Trophoblast cell (in vitro differentiated cells and primary cell): ENCODE data around the gene GDPD5.

Source experiments
- DNase-seq, 2 donors: peaks; one replicate each; pipeline ENCODE4 v3.0.0-alpha.2; 2016
- H2AFZ ChIP-seq: 2 replicates; pipeline ENCODE4 v1.6.1; 2013; ENCODE audit warnings: low read length, moderate library complexity, mild to moderate bottlenecking; ENCODE audit not compliant: insufficient read depth, poor library complexity
- H2AK5ac ChIP-seq: 2 replicates; pipeline ENCODE4 v1.6.1; 2013; ENCODE audit warnings: mild to moderate bottlenecking, low read length
- H2BK120ac ChIP-seq: 2 replicates; pipeline ENCODE4 v1.6.1; 2013; ENCODE audit warnings: low read length, mild to moderate bottlenecking, moderate library complexity; ENCODE audit not compliant: insufficient read depth, poor library complexity
- H2BK12ac ChIP-seq: 2 replicates; pipeline ENCODE4 v1.6.1; 2013; ENCODE audit warnings: mild to moderate bottlenecking, low read length, moderate library complexity
- H2BK5ac ChIP-seq: 2 replicates; pipeline ENCODE4 v1.6.1; 2013; ENCODE audit warnings: low read length, low read depth, moderate library complexity, mild to moderate bottlenecking; ENCODE audit not compliant: poor library complexity
- H3K14ac ChIP-seq: 2 replicates; pipeline ENCODE4 v1.6.1; 2013; ENCODE audit warnings: mild to moderate bottlenecking, low read length
- H3K18ac ChIP-seq: 2 replicates; pipeline ENCODE4 v1.6.1; 2013; ENCODE audit warnings: mild to moderate bottlenecking, low read length
- H3K23ac ChIP-seq: 2 replicates; pipeline ENCODE4 v1.6.1; 2013; ENCODE audit warnings: low read length
- H3K27ac ChIP-seq: 2 replicates; pipeline ENCODE4 v1.5.1; 2013; ENCODE audit warnings: low read depth, mild to moderate bottlenecking, inconsistent platforms, low read length, moderate library complexity
- H3K27me3 ChIP-seq: 2 replicates; pipeline ENCODE4 v1.6.1; 2013; ENCODE audit warnings: inconsistent platforms, mild to moderate bottlenecking, low read length, moderate library complexity; ENCODE audit not compliant: insufficient read depth
- H3K36me3 ChIP-seq, 2 experiments: 1 replicate in 1 of 2; 2 replicates in 1 of 2; pipeline ENCODE4 v1.6.1; 2013; ENCODE audit warnings: low read length in 2 of 2, mild to moderate bottlenecking in 2 of 2, moderate library complexity in 1 of 2; ENCODE audit not compliant: insufficient read depth in 2 of 2, control insufficient read depth in 1 of 2
- H3K4ac ChIP-seq: 2 replicates; pipeline ENCODE4 v1.6.1; 2013; ENCODE audit warnings: low read depth, mild to moderate bottlenecking, low read length, moderate library complexity
- H3K4me1 ChIP-seq, 2 experiments: 1 replicate in 1 of 2; 2 replicates in 1 of 2; pipeline ENCODE4 v1.6.1; 2013; ENCODE audit warnings: low read length in 2 of 2, mild to moderate bottlenecking in 2 of 2, moderate library complexity in 1 of 2; ENCODE audit not compliant: insufficient read depth in 2 of 2, control insufficient read depth in 1 of 2
- H3K4me2 ChIP-seq: 2 replicates; pipeline ENCODE4 v1.6.1; 2013; ENCODE audit warnings: inconsistent platforms, mild to moderate bottlenecking, low read length, moderate library complexity
- H3K4me3 ChIP-seq: 2 replicates; pipeline ENCODE4 v1.5.1; 2013; ENCODE audit warnings: mild to moderate bottlenecking, low read depth, low read length, inconsistent platforms
- H3K79me1 ChIP-seq: one replicate; pipeline ENCODE4 v1.6.1; 2013; ENCODE audit warnings: low read length
- H3K79me2 ChIP-seq: 2 replicates; pipeline ENCODE4 v1.6.1; 2013; ENCODE audit warnings: low read length, mild to moderate bottlenecking; ENCODE audit not compliant: control insufficient read depth, insufficient read depth, poor library complexity
- H3K9ac ChIP-seq: 2 replicates; pipeline ENCODE4 v1.6.1; 2013; ENCODE audit warnings: mild to moderate bottlenecking, low read length
- H3K9me3 ChIP-seq: 2 replicates; pipeline ENCODE4 v1.6.1; 2013; ENCODE audit warnings: low read depth, mild to moderate bottlenecking, control low read depth, inconsistent platforms, low read length; ENCODE audit not compliant: insufficient read depth
- H4K12ac ChIP-seq: 2 replicates; pipeline ENCODE4 v1.6.1; 2013; ENCODE audit warnings: low read depth, mild to moderate bottlenecking, low read length, moderate library complexity
- H4K8ac ChIP-seq: 2 replicates; pipeline ENCODE4 v1.6.1; 2013; ENCODE audit warnings: low read depth, mild to moderate bottlenecking, low read length, moderate library complexity
- H4K91ac ChIP-seq: one replicate; pipeline ENCODE4 v1.6.1; 2013; ENCODE audit warnings: low read depth, mild to moderate bottlenecking, low read length, moderate library complexity
- WGBS: extraction: QIAGEN DNeasy Blood & Tissue Kit; methylation state at CpG from one replicate; pipeline ENCODE4 v1.1.7; 2013; ENCODE audit warnings: missing lambda C conversion rate; ENCODE audit not compliant: insufficient read length, insufficient coverage; ENCODE audit errors: extremely low coverage; 5-methylcytosine and 5-hydroxymethylcytosine counted together

Gene GDPD5

DNA sequence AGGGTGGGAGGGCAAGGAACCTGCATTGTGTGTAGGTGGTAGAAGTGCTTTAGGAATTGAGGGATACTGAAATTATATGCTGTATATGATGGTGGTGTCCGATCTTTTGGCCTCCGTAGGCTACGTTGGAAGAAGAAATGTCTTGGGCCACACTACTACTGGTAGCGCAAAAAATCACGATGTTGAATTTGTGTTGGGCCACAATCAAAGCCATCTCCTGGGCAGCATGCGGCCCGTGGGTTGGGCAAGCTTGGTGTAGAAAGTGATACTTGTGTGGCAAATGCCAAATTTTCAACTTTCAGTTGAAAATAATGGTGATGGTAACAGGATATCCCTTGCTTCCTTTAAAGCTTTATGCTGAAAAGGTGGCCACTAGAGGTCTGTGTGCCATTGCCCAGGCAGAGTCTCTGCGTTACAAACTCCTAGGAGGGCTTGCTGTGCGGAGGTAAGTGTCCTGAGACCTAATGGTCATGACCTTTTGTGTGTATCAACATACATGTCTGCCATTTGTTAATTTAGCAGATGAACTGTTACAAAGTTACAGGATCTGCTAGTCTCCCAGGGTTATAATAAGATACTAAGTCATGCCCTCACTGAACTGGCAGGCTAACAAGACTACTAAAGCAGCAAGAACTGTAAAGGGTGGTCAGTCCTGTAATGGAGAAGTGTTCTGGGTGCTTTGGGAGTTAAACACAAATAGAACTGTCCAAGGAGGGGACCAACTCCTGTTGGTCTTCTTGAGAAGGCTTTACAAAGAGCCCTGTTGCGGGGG is 123.6 kb downstream of the GDPD5 start:
- no peak overlapping the region for H3K14ac ChIP-seq
- no peak overlapping the region for H2BK5ac ChIP-seq

DNA sequence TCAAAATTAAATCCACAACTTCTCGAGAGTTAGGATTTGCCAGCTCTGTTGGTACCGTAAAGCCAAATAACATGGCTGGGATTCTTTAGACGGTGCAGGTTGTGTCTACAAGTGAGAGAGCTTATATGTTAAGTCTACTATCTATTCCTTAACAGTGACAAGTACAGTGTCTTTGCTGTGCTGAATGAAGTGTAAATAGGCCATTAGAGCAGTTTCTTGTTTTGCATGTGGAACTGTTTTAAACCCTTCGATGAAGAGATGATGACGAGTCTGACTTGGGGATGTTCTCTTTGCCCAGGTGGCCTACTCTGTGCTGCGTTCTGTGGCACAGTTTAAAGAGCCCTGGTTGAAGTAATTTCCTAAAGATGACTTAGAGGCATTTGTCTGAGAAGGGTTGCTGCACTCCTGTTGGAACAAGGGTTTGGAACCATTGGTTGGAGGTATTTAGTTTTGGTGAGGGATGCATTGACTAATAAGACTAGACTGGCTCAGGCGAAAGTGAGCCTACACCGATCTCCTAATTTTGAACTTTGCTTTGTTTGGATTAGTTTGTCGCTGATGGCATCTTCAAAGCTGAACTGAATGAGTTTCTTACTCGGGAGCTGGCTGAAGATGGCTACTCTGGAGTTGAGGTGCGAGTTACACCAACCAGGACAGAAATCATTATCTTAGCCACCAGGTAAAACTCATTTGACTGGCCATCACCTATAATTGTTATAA is 125.4 kb downstream of the GDPD5 start:
- DNase-seq: peak in 1 of 2 donors; percentile 28
- Histone ChIP-seq H3K79me2 (peaks cover 23% of the 10 kb centered on the region), H3K18ac (no peak overlapping the region), H3K27ac (peak overlapping the region; percentile 28), H3K9me3 (no peaks in the 10 kb centered on the region), H3K4me3 (peak overlapping the region; percentile 98), H2BK120ac (no peak overlapping the region), H2AK5ac (no peak overlapping the region), H3K9ac (peak overlapping the region; percentile 98), H2BK5ac (no peak overlapping the region), H3K79me1 (peaks cover 7% of the 10 kb centered on the region), H4K12ac (no peak overlapping the region), H2BK12ac (no peak overlapping the region), H3K14ac (no peak overlapping the region), H2AFZ (no peak overlapping the region), H4K91ac (no peak overlapping the region), H3K36me3 (peaks cover 28 to 40% of the 10 kb centered on the region in 2 experiments), H4K8ac (no peak overlapping the region), H3K4me2 (peak overlapping the region; percentile 98), H3K23ac (no peak overlapping the region), H3K4me1 (peaks cover 0 to 5% of the 10 kb centered on the region in 2 experiments), H3K27me3 (no peaks in the 10 kb centered on the region), H3K4ac (peak overlapping the region; percentile 93)
- no CpG with 5 or more reads among the region's 11 CpGs for WGBS

More for the DNA sequence above, 123.6 kb downstream of the GDPD5 start:
- Histone ChIP-seq H3K4me2 (peak overlapping the region; percentile 2), H3K4me3 (no peak overlapping the region), H3K18ac (no peak overlapping the region), H2AK5ac (no peak overlapping the region), H3K9ac (no peak overlapping the region), H3K79me2 (peaks cover 23% of the 10 kb centered on the region), H4K91ac (no peak overlapping the region), H2AFZ (no peak overlapping the region), H3K27ac (no peak overlapping the region), H3K23ac (no peak overlapping the region), H2BK12ac (no peak overlapping the region), H4K8ac (no peak overlapping the region), H3K79me1 (peaks cover 7% of the 10 kb centered on the region), H3K27me3 (no peaks in the 10 kb centered on the region), H3K9me3 (no peaks in the 10 kb centered on the region), H3K36me3 (peaks cover 34 to 52% of the 10 kb centered on the region in 2 experiments), H3K4ac (peak overlapping the region; percentile 3), H3K4me1 (peaks cover 0 to 5% of the 10 kb centered on the region in 2 experiments), H2BK120ac (no peak overlapping the region), H4K12ac (no peak overlapping the region)
- no peak for DNase-seq
- WGBS: no CpG with 5 or more reads among the region's 10 CpGs

- Histone ChIP-seq H3K14ac (peak within 1 kb of the TSS; percentile 95), H3K4me3 (peak within 1 kb of the TSS; percentile 98), H2BK12ac (peak within 1 kb of the TSS; percentile 24), H3K27ac (peak within 1 kb of the TSS; percentile 90), H4K8ac (peak within 1 kb of the TSS; percentile 97), H3K4ac (peak within 1 kb of the TSS; percentile 95), H3K79me1 (peaks cover 7% of the 10 kb centered on the region), H4K91ac (peak within 1 kb of the TSS; percentile 91), H3K79me2 (peaks cover 23% of the 10 kb centered on the region), H3K27me3 (no peaks in the 10 kb centered on the region), H3K23ac (peak within 1 kb of the TSS; percentile 17), H3K36me3 (peaks cover 23 to 33% of the 10 kb centered on the region in 2 experiments), H4K12ac (peak within 1 kb of the TSS; percentile 94), H3K4me2 (peak within 1 kb of the TSS; percentile 98), H3K18ac (peak within 1 kb of the TSS; percentile 88), H3K9ac (peak within 1 kb of the TSS; percentile 98), H2BK120ac (peak within 1 kb of the TSS; percentile 74), H2AFZ (peak within 1 kb of the TSS; percentile 83), H3K4me1 (peaks cover 0 to 5% of the 10 kb centered on the region in 2 experiments), H2AK5ac (peak within 1 kb of the TSS; percentile 99), H3K9me3 (no peaks in the 10 kb centered on the region), H2BK5ac (peak within 1 kb of the TSS; percentile 96)
- no CpG with 5 or more reads among the region's 55 CpGs for WGBS
- DNase-seq: peak; percentile 85 to 95
Observed at GRCh38 chr11:75399344-75400145, 126.2 kb downstream of the GDPD5 start, which contains the start of gene RPS3. Gene RPS3, plus strand, starts transcription at chr11:75399518. Its CDS starts 30 bp downstream, at chr11:75399548.

GRCh38 chr11:75398906-75399305 is 126.8 kb downstream of the GDPD5 start:
- no CpG with 5 or more reads among the region's 8 CpGs for WGBS
- Histone ChIP-seq H3K27me3 (no peaks in the 10 kb centered on the region), H3K4me3 (no peak overlapping the region), H3K4ac (no peak overlapping the region), H4K12ac (no peak overlapping the region), H3K14ac (no peak overlapping the region), H2BK120ac (no peak overlapping the region), H4K91ac (peak overlapping the region; percentile 16), H4K8ac (peak overlapping the region; percentile 82), H2BK5ac (no peak overlapping the region), H3K9ac (no peak overlapping the region), H3K9me3 (no peaks in the 10 kb centered on the region), H3K4me1 (peaks cover 0 to 5% of the 10 kb centered on the region in 2 experiments), H3K27ac (no peak overlapping the region), H3K36me3 (peaks cover 16 to 26% of the 10 kb centered on the region in 2 experiments), H2AK5ac (no peak overlapping the region), H3K79me2 (peaks cover 23% of the 10 kb centered on the region), H2AFZ (peak overlapping the region; percentile 83), H3K23ac (no peak overlapping the region), H3K79me1 (peaks cover 7% of the 10 kb centered on the region), H2BK12ac (peak overlapping the region; percentile 24), H3K18ac (no peak overlapping the region), H3K4me2 (no peak overlapping the region)
- DNase-seq: no peak
